Left cardiac atrium (tissue), 4 donors: ENCODE data around the gene PTN. TPM values are rescaled to one million over a fixed set of nuclear protein-coding genes. Genes with fewer than 3 reads are reported as not detected.

Experiments
- ATAC-seq, 2 donors: fragments of 200-7000 bp; cut with Tn5 transposase; one replicate each; pipeline ENCODE4 v1.9.1; 2020; ENCODE audit warnings: mild to moderate bottlenecking in 2 of 2, moderate library complexity in 2 of 2
- DNase-seq: peaks from one replicate; pipeline ENCODE4 v3.0.0-alpha.2; 2020
- intact Hi-C, 2 donors: fragments of 100-400 bp; cut with DNase I; formaldehyde crosslinking; loops; one replicate each; pipeline versions ENCODE4 v1.14.1 to v1.15.1; 2022 to 2023
- total RNA-seq, 2 donors: library from RNA; stranded (reverse); fragmentation: NEBNext Ultra II Directional; extraction: Animal tissue kit (Norgen Biotek cat#: 25700); gene quantifications; one replicate each; pipeline ENCODE4 v1.2.1, GENCODE V29; 2021
- donor health status: DM: no; HTN: yes; CAD: no.
- donor health status: DM: no; HTN: yes; CAD: no; lungs with severe emphysema.
- donor health status: DM: yes; HTN: yes; CAD: no.
- donor health status: Dilated cardiomyopathy.

The PTN gene
- total RNA-seq, 2 donors from 2014 or later = 18.3 to 51.2 TPM

GRCh38 chr7:137328373-137329120, 15.0 kb downstream of the PTN start:
- intact Hi-C loops = no loop called here
- DNase-seq (no peak), ATAC-seq (peak in 1 of 2 donors; percentile 38)

GRCh38 chr7:137325927-137326326, 17.6 kb downstream of the PTN start:
- intact Hi-C loops = no loop called here
- no peak for DNase-seq

GRCh38 chr7:137324796-137325696, 18.5 kb downstream of the PTN start:
- DNase-seq = no peak
- intact Hi-C loops = no loop called here
- ATAC-seq = no peak

More at GRCh38 chr7:137325927-137326326, 17.6 kb downstream of the PTN start:
- no peak for ATAC-seq

DNA sequence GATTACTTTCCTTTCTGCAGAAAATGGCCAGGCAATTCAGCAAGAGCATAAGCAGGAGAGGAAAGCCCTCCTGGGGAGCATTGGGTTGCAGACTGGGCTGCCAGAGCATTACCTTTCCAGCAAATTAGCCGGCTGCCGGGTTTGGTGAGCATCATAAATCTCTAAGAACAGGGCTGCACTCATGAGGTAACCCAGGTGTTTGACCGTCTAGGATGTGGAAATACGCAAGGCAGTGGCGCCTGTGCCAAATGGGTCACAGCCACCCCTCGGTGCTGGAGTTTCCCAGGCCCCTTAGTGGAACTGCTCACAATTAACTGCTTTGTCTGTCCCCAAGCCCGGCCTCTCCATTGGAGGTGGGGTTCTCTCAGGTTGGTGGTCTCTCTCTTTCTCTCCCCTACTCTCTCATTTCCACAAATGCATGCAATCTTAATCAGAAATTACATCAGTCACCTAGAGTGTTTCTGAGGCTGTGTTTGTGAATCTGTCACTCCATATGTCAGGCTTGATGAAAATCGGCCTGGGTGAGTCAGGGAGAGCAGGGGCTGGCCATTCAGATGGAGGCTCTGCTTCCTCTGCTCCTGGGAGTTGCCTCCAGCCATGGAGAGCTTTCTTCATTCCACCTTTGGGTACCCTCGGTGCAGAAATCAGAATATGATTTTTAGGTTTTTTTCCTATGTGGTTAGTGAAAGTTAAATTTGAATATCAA, 26.7 kb downstream of the PTN start:
- no peak for ATAC-seq
- no peak for DNase-seq
- intact Hi-C loops = no loop called here

DNA sequence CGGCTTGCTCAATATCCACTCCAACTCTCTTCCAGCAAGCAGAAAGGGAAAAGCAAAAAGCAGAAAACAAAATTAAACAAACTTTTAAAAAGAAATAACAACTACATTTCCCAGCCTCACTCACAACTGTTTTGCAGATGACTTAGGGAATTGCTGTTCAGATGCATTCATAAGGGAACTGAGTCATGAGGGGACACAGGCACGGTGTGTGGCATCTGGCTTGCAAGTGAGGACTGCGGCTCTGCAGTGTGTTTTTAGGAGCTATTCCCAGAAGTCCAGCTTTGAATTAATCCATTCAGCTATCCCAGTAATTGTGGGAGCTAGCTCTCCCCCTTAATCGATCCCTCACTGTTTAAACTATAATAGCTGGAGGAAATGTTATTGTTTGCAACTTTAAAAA, 30.3 kb downstream of the PTN start:
- intact Hi-C loops = no loop called here
- DNase-seq (no peak), ATAC-seq (no peak)

GRCh38 chr7:137306748-137307147, 36.8 kb downstream of the PTN start:
- ATAC-seq (no peak), DNase-seq (no peak)
- intact Hi-C loops = no loop called here

DNA sequence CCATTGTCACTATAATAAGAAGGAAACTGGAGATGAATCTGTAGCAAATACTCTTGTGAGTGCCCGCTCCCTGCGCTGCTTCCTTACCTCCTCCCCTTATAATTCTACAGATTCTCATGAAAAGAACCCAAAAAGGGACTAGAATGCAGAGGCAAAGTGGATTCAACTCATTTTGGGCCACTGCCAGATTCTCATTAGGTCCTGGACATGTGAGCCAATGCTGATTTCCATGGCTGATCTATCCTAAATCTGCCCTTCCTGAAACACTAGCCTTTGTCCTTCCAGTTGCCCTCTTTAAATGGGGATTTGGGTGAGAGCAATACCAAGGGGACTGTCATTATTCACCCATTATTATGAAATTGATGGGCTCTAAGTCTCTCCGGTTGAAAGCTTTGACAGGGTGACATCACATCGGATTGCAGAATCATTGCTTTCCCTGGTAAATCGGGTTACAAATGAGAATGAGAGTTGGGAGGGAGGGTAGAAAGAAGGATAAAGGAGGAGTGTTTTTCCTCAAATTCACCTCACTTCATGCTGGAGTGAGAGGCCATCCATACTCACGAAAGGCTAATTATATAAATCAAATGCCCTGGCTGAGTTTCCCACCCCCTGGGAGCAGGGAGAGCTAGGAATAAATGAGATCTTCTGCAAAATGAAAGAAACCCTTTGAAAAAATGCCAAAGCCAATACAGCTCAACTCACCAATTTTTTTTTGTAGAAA, 37.5 kb downstream of the PTN start:
- DNase-seq (no peak), ATAC-seq (no peak)
- intact Hi-C loops = no loop called here

GRCh38 chr7:137304624-137305235, 38.8 kb downstream of the PTN start:
- ATAC-seq = no peak
- DNase-seq = no peak

DNA sequence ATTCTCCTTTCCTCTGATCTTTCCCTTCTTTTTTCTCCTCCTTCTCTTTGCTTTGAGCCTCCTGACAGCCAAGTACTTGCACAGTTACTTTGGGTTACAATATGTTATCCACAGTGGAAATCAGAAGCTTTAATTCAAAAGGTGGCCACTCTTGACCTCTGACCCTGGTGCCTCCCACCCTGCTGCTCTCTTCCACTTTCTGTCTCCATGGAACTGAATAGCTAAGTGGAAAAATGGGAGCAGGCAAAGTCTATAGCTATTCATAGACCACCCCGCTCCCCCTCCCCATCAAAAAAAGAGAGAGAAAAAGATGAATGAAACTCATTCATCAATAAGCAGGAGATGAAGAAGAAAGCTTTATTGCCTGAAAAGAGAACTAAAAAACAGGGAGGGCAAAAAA, 39.4 kb downstream of the PTN start:
- intact Hi-C loops = no loop called here
- ATAC-seq (no peak), DNase-seq (no peak)

More at GRCh38 chr7:137304624-137305235, 38.8 kb downstream of the PTN start:
- intact Hi-C loops = no loop called here

GRCh38 chr7:137302081-137302480, 41.5 kb downstream of the PTN start:
- ATAC-seq = no peak
- no peak for DNase-seq
- intact Hi-C loops = no loop called here

DNA sequence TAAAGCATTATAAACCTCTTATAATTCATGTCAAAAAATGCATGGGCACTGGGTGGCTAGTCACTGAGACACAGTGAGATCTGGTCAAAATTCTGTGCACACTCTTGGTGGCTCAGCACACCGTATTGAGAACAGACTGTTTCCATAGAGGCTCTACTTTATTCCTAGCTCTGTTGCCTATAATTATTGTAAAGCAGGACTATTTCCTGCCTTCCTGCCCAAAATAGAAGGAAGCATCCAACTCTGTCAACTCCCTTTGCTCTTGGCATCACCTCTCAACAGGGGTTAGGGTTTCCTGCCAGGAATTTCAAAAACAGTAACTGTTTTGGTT, 45.1 kb downstream of the PTN start:
- ATAC-seq = no peak
- no peak for DNase-seq
- intact Hi-C loops = no loop called here

GRCh38 chr7:137297551-137298463, 45.7 kb downstream of the PTN start:
- DNase-seq = no peak
- intact Hi-C loops = no loop called here
- ATAC-seq = no peak

DNA sequence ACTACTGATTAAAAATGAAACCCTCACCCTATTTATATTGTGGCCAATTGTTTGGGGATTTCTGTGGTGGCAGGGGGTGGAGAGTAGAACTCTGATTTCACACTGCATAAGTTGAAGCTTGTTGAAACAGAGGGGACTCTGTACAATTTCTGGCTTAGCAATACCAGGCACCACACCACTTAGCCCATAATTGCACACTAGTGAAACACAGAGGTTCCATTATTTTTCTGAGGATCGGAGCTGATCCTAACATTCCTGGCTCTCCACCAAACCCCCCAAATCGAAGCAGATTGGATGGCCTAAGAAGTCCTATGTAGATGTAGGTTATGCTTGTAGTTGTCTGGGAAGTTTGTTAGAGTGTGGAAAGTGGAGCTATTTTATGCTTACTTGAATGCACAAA, 47.0 kb downstream of the PTN start:
- DNase-seq (no peak), ATAC-seq (no peak)
- intact Hi-C loops = no loop called here

- ATAC-seq (no peak), DNase-seq (no peak)
- intact Hi-C loops = no loop called here
Measured at GRCh38 chr7:137295739-137296324, 47.7 kb downstream of the PTN start.

GRCh38 chr7:137289101-137289500, 54.4 kb downstream of the PTN start:
- DNase-seq = no peak
- ATAC-seq = no peak
- intact Hi-C loops = no loop called here

DNA sequence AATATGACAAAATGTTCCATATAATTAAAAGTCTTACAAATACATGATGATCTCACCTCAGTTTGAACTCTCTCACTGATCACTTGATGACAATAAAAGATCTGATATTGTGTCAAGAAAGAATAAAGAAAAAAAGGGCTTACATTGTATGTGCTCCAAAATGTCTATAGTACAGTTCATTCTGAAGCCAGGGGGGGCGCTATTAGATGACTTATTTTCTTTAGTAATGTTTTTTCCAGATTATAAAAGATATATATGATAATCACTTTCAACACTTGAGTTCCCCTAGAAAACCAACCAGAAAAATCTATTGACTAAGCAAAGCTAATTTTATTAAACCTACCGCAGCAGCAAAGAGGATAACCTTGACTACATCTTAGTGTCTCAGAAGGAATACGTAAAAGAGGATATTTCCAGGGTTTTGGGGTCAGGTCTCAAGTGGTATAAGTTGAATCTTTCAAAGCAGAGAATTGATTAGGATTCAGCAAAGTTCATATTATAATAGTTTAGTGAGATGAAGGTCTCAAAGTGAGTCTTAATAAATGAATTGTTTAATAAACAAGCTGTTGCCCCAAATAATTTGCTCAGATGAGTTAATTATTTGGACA, 55.8 kb downstream of the PTN start:
- no peak for ATAC-seq
- no peak for DNase-seq
- intact Hi-C loops = no loop called here

GRCh38 chr7:137283153-137283552, 60.4 kb downstream of the PTN start:
- intact Hi-C loops = no loop called here
- ATAC-seq = no peak
- no peak for DNase-seq
